PC-3 (cell line): ENCODE results near the gene CD164L2. TPM values are rescaled to one million over a fixed set of nuclear protein-coding genes. Genes with fewer than 3 reads are reported as not detected.

ENCODE experiments used
- ATAC-seq: fragments of 200-7000 bp; cut with Tn5 transposase; 2 replicates; pipeline ENCODE4 v1.9.1; 2020; ENCODE audit warnings: mild to moderate bottlenecking, moderate library complexity
- BruUV-seq: library from RNA; stranded (reverse); fragments of 400-500 nt; replicated peaks from 2 replicates; lab custom pipeline; 2021; lab: Mats Ljungman, UMichigan
- CTCF ChIA-PET: fragments of 300-600 bp; sonication (Branson Sonifier 250); formaldehyde crosslinking; loops from one replicate; lab custom pipeline; 2022; ENCODE audit warnings: antibody characterized with exemption; lab: Charles Lee
- POLR2A ChIA-PET: fragments of 300-600 bp; sonication (Branson Sonifier 250); formaldehyde crosslinking; loops from one replicate; lab custom pipeline; 2022; ENCODE audit warnings: antibody characterized with exemption; ENCODE audit not compliant: unreplicated experiment; lab: Charles Lee
- DNase-seq: peaks from one replicate; pipeline ENCODE4 v3.0.0-alpha.2; 2015
- H2AFZ ChIP-seq: fragments of 300-600 bp; sonication (generic); 2 replicates; pipeline ENCODE4 v1.6.0; 2016; ENCODE audit warnings: antibody characterized with exemption, low read length
- H3F3A ChIP-seq: fragments of 300-600 bp; sonication (generic); one replicate; pipeline ENCODE4 v1.6.0; 2017; ENCODE audit warnings: antibody characterized with exemption, low read length, control low read depth, mild to moderate bottlenecking; ENCODE audit not compliant: unreplicated experiment
- H3K27ac ChIP-seq: fragments of 300-600 bp; sonication (generic); 2 replicates; pipeline ENCODE4 v1.5.1; 2016; ENCODE audit warnings: mild to moderate bottlenecking, low read length
- H3K27me3 ChIP-seq: fragments of 300-600 bp; sonication (generic); 2 replicates; pipeline ENCODE4 v1.6.1; 2016; ENCODE audit warnings: low read length, mixed read lengths
- H3K36me3 ChIP-seq: fragments of 300-600 bp; sonication (generic); 2 replicates; pipeline ENCODE4 v1.6.1; 2016; ENCODE audit warnings: low read depth, mixed run types, low read length, mixed read lengths
- H3K4me1 ChIP-seq: fragments of 300-600 bp; sonication (generic); 2 replicates; pipeline ENCODE4 v1.5.1; 2016; ENCODE audit warnings: low read length; ENCODE audit not compliant: insufficient read depth
- H3K4me2 ChIP-seq: fragments of 300-600 bp; sonication (generic); 2 replicates; pipeline ENCODE4 v1.6.0; 2016; ENCODE audit warnings: low read length
- H3K4me3 ChIP-seq: fragments of 300-600 bp; sonication (generic); 2 replicates; pipeline ENCODE4 v1.5.1; 2016; ENCODE audit warnings: mild to moderate bottlenecking, low read length, mixed read lengths
- H3K79me2 ChIP-seq: fragments of 300-600 bp; sonication (generic); 2 replicates; pipeline ENCODE4 v1.6.1; 2017; ENCODE audit warnings: low read length, mixed read lengths
- H3K9ac ChIP-seq: fragments of 300-600 bp; sonication (generic); 2 replicates; pipeline ENCODE4 v1.6.0; 2016; ENCODE audit warnings: mild to moderate bottlenecking, low read length
- H3K9me2 ChIP-seq: fragments of 300-600 bp; sonication (generic); replicated peaks from 2 replicates; pipeline ENCODE4 v1.6.1; 2016; ENCODE audit warnings: mixed run types, low read length, mixed read lengths
- H3K9me3 ChIP-seq: fragments of 300-600 bp; sonication (generic); 2 replicates; pipeline ENCODE4 v1.6.1; 2016; ENCODE audit warnings: low read length, mixed read lengths
- H4K20me1 ChIP-seq: fragments of 300-600 bp; sonication (generic); 2 replicates; pipeline ENCODE4 v1.6.1; 2016; ENCODE audit warnings: low read length, mixed read lengths
- CTCF ChIP-seq: fragments of 300-600 bp; sonication (generic); conservative IDR thresholded peaks from 2 replicates; pipeline ENCODE4 v1.5.1; 2017; ENCODE audit warnings: antibody characterized with exemption, low read depth, mild to moderate bottlenecking, low read length
- EZH2 ChIP-seq: fragments of 300-600 bp; sonication (generic); IDR thresholded peaks from one replicate; pipeline ENCODE4 v1.6.1; 2017; ENCODE audit warnings: antibody characterized with exemption, mild to moderate bottlenecking, low read length; ENCODE audit not compliant: unreplicated experiment
- EZH2phosphoT487 ChIP-seq: fragments of 300-600 bp; sonication (generic); IDR thresholded peaks from 2 replicates; pipeline ENCODE4 v1.6.1; 2018; ENCODE audit warnings: mild to moderate bottlenecking, antibody characterized with exemption, low read length, borderline replicate concordance
- intact Hi-C: fragments of 100-400 bp; cut with micrococcal nuclease; formaldehyde crosslinking; loops from 2 replicates; pipeline ENCODE4 v1.9.0; 2023
- total RNA-seq: library from RNA; depleted of rRNA; stranded (reverse); fragments of >200 nt; gene quantifications from 2 replicates; pipeline ENCODE4 v1.2.3, GENCODE V29; 2014

CD164L2 gene
- total RNA-seq, 1 experiment from 2014 or later, result 0.47 TPM

GRCh38 chr1:27342391-27342777, 40.7 kb downstream of the CD164L2 start:
- POLR2A ChIA-PET, result interaction anchor here (0.6 kb wide), 1 partner anchor 23 kb away, joined by 21 read pairs; no protein-coding TSS in a partner anchor
- no peaks in the 10 kb centered on the region for H3F3A ChIP-seq

GRCh38 chr1:27341525-27342252, 41.4 kb downstream of the CD164L2 start, which contains the start of gene SYTL1:
TSS of gene SYTL1 (plus strand) at chr1:27342022. CDS start at chr1:27345335, 3,313 bp downstream.
- CTCF ChIA-PET, result interaction anchor here (0.6 to 0.7 kb wide), 2 partner anchors 25 to 46 kb away, joined by 3 to 5 read pairs; partner anchors contain the start of gene MAP3K6
- POLR2A ChIA-PET, result interaction anchor here (0.5 to 0.6 kb wide), 2 partner anchors 24 to 356 kb away, joined by 3 to 21 read pairs; no protein-coding TSS in a partner anchor
- peak within 1 kb of the TSS; percentile 88 for H3K27ac ChIP-seq
- no TSS peak for BruUV-seq
- H3K27me3 ChIP-seq, result no peaks in the 10 kb centered on the region
- H3K79me2 ChIP-seq, result peaks cover 24% of the 10 kb centered on the region
- DNase-seq (peak; percentile 86), ATAC-seq (peak; percentile 72)
- no peaks in the 10 kb centered on the region for H3K9me3 ChIP-seq
- peak within 1 kb of the TSS; percentile 89 for H2AFZ ChIP-seq
- peak within 1 kb of the TSS; percentile 82 for H3K9ac ChIP-seq
- H3K36me3 ChIP-seq, result no peaks in the 10 kb centered on the region
- peak within 1 kb of the TSS; percentile 79 for H3K4me3 ChIP-seq
- H3K4me1 ChIP-seq, result peaks cover 37% of the 10 kb centered on the region
- no peaks in the 10 kb centered on the region for H3K9me2 ChIP-seq
- no peaks in the 10 kb centered on the region for H3F3A ChIP-seq
- peak within 1 kb of the TSS; percentile 99 for H3K4me2 ChIP-seq
- H4K20me1 ChIP-seq, result no peaks in the 10 kb centered on the region
- no peak for TF ChIP-seq EZH2
- TF ChIP-seq EZH2phosphoT487, result no peak
- intact Hi-C loops, result loop anchor here (1.0 to 5.0 kb wide), 3 partner anchors 8 to 39 kb away; partner anchors contain the start of gene TMEM222

More at GRCh38 chr1:27342391-27342777, 40.7 kb downstream of the CD164L2 start:
- peak overlapping the region; percentile 99 for H3K4me2 ChIP-seq
- intact Hi-C loops, result loop anchor here (2.0 to 5.0 kb wide), 2 partner anchors 20 to 40 kb away; partner anchors contain the start of gene TMEM222
- no peaks in the 10 kb centered on the region for H3K27me3 ChIP-seq
- peak overlapping the region; percentile 79 for H3K4me3 ChIP-seq
- TSS peak; percentile 91 for BruUV-seq
- no peaks in the 10 kb centered on the region for H3K9me2 ChIP-seq
- H4K20me1 ChIP-seq, result no peaks in the 10 kb centered on the region
- H3K79me2 ChIP-seq, result peaks cover 24% of the 10 kb centered on the region
- DNase-seq (no peak), ATAC-seq (peak; percentile 23)
- peak overlapping the region; percentile 88 for H3K27ac ChIP-seq
- no peak for TF ChIP-seq EZH2phosphoT487
- TF ChIP-seq EZH2, result no peak
- no peak for TF ChIP-seq CTCF
- CTCF ChIA-PET, result no interaction called here
- peak overlapping the region; percentile 89; the same call in 1 of the 2 replicates for H2AFZ ChIP-seq
- H3K4me1 ChIP-seq, result peaks cover 42% of the 10 kb centered on the region
- peak overlapping the region; percentile 82 for H3K9ac ChIP-seq
- no peaks in the 10 kb centered on the region for H3K9me3 ChIP-seq
- H3K36me3 ChIP-seq, result no peaks in the 10 kb centered on the region

- intact Hi-C loops, result no loop called here
- no peak overlapping the region for H3K9ac ChIP-seq
- ChIA-PET CTCF (no interaction called here), POLR2A (no interaction called here)
- peaks cover 24% of the 10 kb centered on the region for H3K79me2 ChIP-seq
- no peak for TF ChIP-seq CTCF
- TF ChIP-seq EZH2phosphoT487, result no peak
- TF ChIP-seq EZH2, result no peak
- no peaks in the 10 kb centered on the region for H3K27me3 ChIP-seq
- H3K27ac ChIP-seq, result no peak overlapping the region
- no peak overlapping the region for H3K4me3 ChIP-seq
- DNase-seq (no peak), ATAC-seq (no peak)
- no peaks in the 10 kb centered on the region for H3K9me3 ChIP-seq
- no peak overlapping the region for H3K4me2 ChIP-seq
- H2AFZ ChIP-seq, result no peak overlapping the region
- no peaks in the 10 kb centered on the region for H3F3A ChIP-seq
- H3K36me3 ChIP-seq, result peaks cover 12% of the 10 kb centered on the region; the same call in 1 of the 2 replicates
- no peaks in the 10 kb centered on the region for H4K20me1 ChIP-seq
- no peaks in the 10 kb centered on the region for H3K9me2 ChIP-seq
- no TSS peak for BruUV-seq
- peaks cover 37% of the 10 kb centered on the region for H3K4me1 ChIP-seq
Measured at GRCh38 chr1:27339213-27339612, 43.9 kb downstream of the CD164L2 start.
